GM12878 (cell line): ENCODE results near the gene TACC2. TPM values are rescaled to one million over a fixed set of nuclear protein-coding genes. Genes with fewer than 3 reads are reported as not detected.

Source experiments
- ATAC-seq: fragments of 200-7000 bp; cut with Tn5 transposase; 3 replicates; pipeline ENCODE4 v1.9.1; 2020; ENCODE audit warnings: mild to moderate bottlenecking, moderate library complexity
- BruUV-seq: library from RNA; stranded (reverse); fragments of 400-500 nt; replicated peaks from 2 replicates; lab custom pipeline; 2021; lab: Mats Ljungman, UMichigan
- CTCF ChIA-PET: fragments of 300-600 bp; sonication (Branson Sonifier 250); formaldehyde crosslinking; extraction: SDS; loops from one replicate; lab custom pipeline; 2021; ENCODE audit warnings: inconsistent platforms; lab: Yijun Ruan, JAX
- POLR2A ChIA-PET: fragments of 350-600 bp; formaldehyde crosslinking; extraction: SDS; loops from one replicate; lab custom pipeline; 2021; ENCODE audit warnings: inconsistent platforms; lab: Charles Lee
- RAD21 ChIA-PET: fragments of 300-600 bp; sonication (Branson Sonifier 250); formaldehyde crosslinking; loops from one replicate; lab custom pipeline; 2023; ENCODE audit warnings: antibody characterized with exemption; ENCODE audit not compliant: unreplicated experiment; lab: Charles Lee
- SMC1A ChIA-PET: fragments of 300-600 bp; sonication (Branson Sonifier 250); formaldehyde crosslinking; loops from one replicate; lab custom pipeline; 2023; ENCODE audit not compliant: unreplicated experiment, uncharacterized antibody; lab: Charles Lee
- DNase-seq: peaks from one replicate; pipeline ENCODE4 v3.0.0-alpha.2; 2011; ENCODE audit warnings: low read depth, low spot score
- FAIRE-seq: peaks from 3 replicates; lab custom pipeline; 2011; peaks lifted over from hg19 to GRCh38; lab: Jason Lieb, UNC
- H2AFZ ChIP-seq: 2 replicates; pipeline ENCODE4 v1.6.0; 2011; ENCODE audit warnings: low read depth, low read length, control low read depth; ENCODE audit not compliant: control insufficient read depth
- H3K27ac ChIP-seq: 2 replicates; pipeline ENCODE4 v1.5.1; 2011; ENCODE audit warnings: control low read depth; ENCODE audit not compliant: control insufficient read depth, insufficient read depth
- H3K27me3 ChIP-seq, 2 experiments: replicated peaks in 1 of 2; 2 replicates each; pipeline versions ENCODE4 v1.6.0 to v1.6.1; 2011; ENCODE audit warnings: low read length in 1 of 2; ENCODE audit not compliant: control insufficient read depth in 2 of 2, insufficient read depth in 2 of 2
- H3K36me3 ChIP-seq, 2 experiments: 2 replicates each; pipeline ENCODE4 v1.5.1; 2011; ENCODE audit warnings: low read length in 1 of 2; ENCODE audit not compliant: control insufficient read depth in 2 of 2, insufficient read depth in 2 of 2
- H3K4me1 ChIP-seq: 2 replicates; pipeline ENCODE4 v1.6.1; 2011; ENCODE audit warnings: mild to moderate bottlenecking, low read length, moderate library complexity, mixed read lengths; ENCODE audit not compliant: control insufficient read depth, insufficient read depth
- H3K4me2 ChIP-seq: 2 replicates; pipeline ENCODE4 v1.6.0; 2011; ENCODE audit warnings: control low read depth; ENCODE audit not compliant: control insufficient read depth, insufficient read depth
- H3K4me3 ChIP-seq: fragments of 200-600 bp; sonication (generic); 2 replicates; pipeline ENCODE4 v1.5.1; 2016
- H3K79me2 ChIP-seq: 2 replicates; pipeline ENCODE4 v1.6.0; 2011; ENCODE audit warnings: low read length; ENCODE audit not compliant: control insufficient read depth, insufficient read depth
- H3K9ac ChIP-seq: 2 replicates; pipeline ENCODE4 v1.8.0; 2011; ENCODE audit warnings: low read length, control low read depth, mixed read lengths; ENCODE audit not compliant: control insufficient read depth, insufficient read depth
- H3K9me3 ChIP-seq: replicated peaks from 3 replicates; pipeline ENCODE4 v1.5.1; 2011; ENCODE audit warnings: mild to moderate bottlenecking, low read length; ENCODE audit not compliant: control insufficient read depth, insufficient read depth
- H4K20me1 ChIP-seq: 2 replicates; pipeline ENCODE4 v1.6.0; 2011; ENCODE audit not compliant: control insufficient read depth, insufficient read depth
- ATF7 ChIP-seq: fragments of 450-650 bp; IDR thresholded peaks from 2 replicates; pipeline ENCODE4 v1.6.1; 2016; ENCODE audit warnings: low read depth, mild to moderate bottlenecking
- EP300 ChIP-seq, 2 experiments: fragments of 150-350 bp in 1 of 2; IDR thresholded peaks; 2 replicates each; pipeline ENCODE4 v1.6.1; 2011 to 2012; ENCODE audit warnings: low read depth in 2 of 2, low read length in 2 of 2, borderline replicate concordance in 1 of 2, improper control_type of control experiment in 1 of 2, inconsistent platforms in 1 of 2; ENCODE audit not compliant: control insufficient read depth in 1 of 2
- IKZF2 ChIP-seq, 2 experiments: fragments of 450-650 bp; IDR thresholded peaks; 2 replicates each; pipeline ENCODE4 v1.6.1; 2017; ENCODE audit warnings: mild to moderate bottlenecking in 2 of 2, moderate library complexity in 2 of 2
- IRF4 ChIP-seq: IDR thresholded peaks from 2 replicates; pipeline ENCODE4 v1.6.1; 2011; ENCODE audit warnings: low read depth, low read length
- KLF5 ChIP-seq: fragments of 450-650 bp; IDR thresholded peaks from 2 replicates; pipeline ENCODE4 v1.6.1; 2014; ENCODE audit warnings: mild to moderate bottlenecking; ENCODE audit not compliant: partially characterized antibody
- NFIC ChIP-seq: IDR thresholded peaks from 2 replicates; pipeline ENCODE4 v1.6.1; 2012; ENCODE audit warnings: low read depth, mild to moderate bottlenecking, inconsistent platforms, low read length, moderate library complexity
- NR2C1 ChIP-seq: fragments of 450-650 bp; IDR thresholded peaks from 2 replicates; pipeline ENCODE4 v1.6.1; 2017; ENCODE audit warnings: antibody characterized with exemption, mild to moderate bottlenecking, moderate library complexity
- NRF1 ChIP-seq: conservative IDR thresholded peaks from 2 replicates; pipeline ENCODE4 v1.6.1; 2011; ENCODE audit warnings: mild to moderate bottlenecking, low read depth, low read length, improper control_type of control experiment
- SREBF1 ChIP-seq: IDR thresholded peaks from 2 replicates; pipeline ENCODE4 v1.6.1; 2012; ENCODE audit warnings: mild to moderate bottlenecking, low read length
- SUPT20H ChIP-seq: IDR thresholded peaks from 2 replicates; pipeline ENCODE4 v1.6.1; 2011; ENCODE audit warnings: low read depth, mild to moderate bottlenecking, low read length, moderate library complexity, borderline replicate concordance; ENCODE audit not compliant: control insufficient read depth
- ZNF207 ChIP-seq: fragments of 450-650 bp; IDR thresholded peaks from 2 replicates; pipeline ENCODE4 v1.6.1; 2014; ENCODE audit warnings: antibody characterized with exemption, mild to moderate bottlenecking, borderline replicate concordance
- ZNF384 ChIP-seq: IDR thresholded peaks from 2 replicates; pipeline ENCODE4 v1.6.1; 2012; ENCODE audit warnings: low read depth, mild to moderate bottlenecking, low read length, improper control_type of control experiment, borderline replicate concordance
- WGBS: methylation state at CpG from one replicate; pipeline ENCODE4 v1.1.6; 2016; ENCODE audit warnings: low lambda C conversion rate; ENCODE audit not compliant: insufficient replicate concordance, insufficient coverage; ENCODE audit errors: missing lambda C conversion rate; 5-methylcytosine and 5-hydroxymethylcytosine counted together
- in situ Hi-C: fragments of 300-500 bp; cut with MboI; formaldehyde crosslinking; loops from 9 replicates; pipeline ENCODE4 v1.14.3; 2018; ENCODE audit warnings: mixed read lengths
- intact Hi-C: fragments of 100-400 bp; cut with micrococcal nuclease; formaldehyde crosslinking; loops from one replicate; pipeline ENCODE4 v1.14.2; 2022; ENCODE audit not compliant: unreplicated experiment
- polyA plus RNA-seq, 11 experiments: library from polyadenylated mRNA; depleted of rRNA in 4 of 11; unstranded in 6 of 11; stranded (reverse) in 5 of 11; fragments of >200 nt; fragmentation: Nextera tagmentation in 4 of 11; fragmentation: Illumina TruSeq in 1 of 11; extraction: Ambion mirVana in 4 of 11; extraction: Trizol in 1 of 11; gene quantifications; 1 replicate in 1 of 11; 2 replicates in 10 of 11; pipeline versions ENCODE4 v1.2.1 to v1.2.3, GENCODE V29; 2011 to 2016; ENCODE audit warnings: inconsistent platforms in 2 of 11, missing spikeins in 2 of 11, low read depth in 1 of 11
- total RNA-seq, 4 experiments: library from RNA; depleted of rRNA in 3 of 4; stranded (reverse); fragments of >200 nt in 3 of 4; fragmentation: Illumina TruSeq in 1 of 4; extraction: Trizol in 1 of 4; gene quantifications; 2 replicates each; pipeline versions ENCODE4 v1.2.1 to v1.2.3, GENCODE V29; 2013 to 2021
- TF ChIP-seq, protein P1 (sequence below): fragments of 150-350 bp; IDR thresholded peaks from 2 replicates; pipeline ENCODE4 v1.6.1; 2016; ENCODE audit warnings: low read depth, low read length
- TF ChIP-seq, protein P2 (sequence below): fragments of 450-650 bp; IDR thresholded peaks from 2 replicates; pipeline ENCODE4 v1.6.1; 2017; ENCODE audit warnings: mild to moderate bottlenecking

TACC2 gene
- total and polyA plus RNA-seq, 10 of the 15 experiments (the other 5 are each of a cell fraction or from before 2014, with no cell fraction given): 0.07 to 0.64 (median 0.13) TPM; not detected in 5

DNA sequence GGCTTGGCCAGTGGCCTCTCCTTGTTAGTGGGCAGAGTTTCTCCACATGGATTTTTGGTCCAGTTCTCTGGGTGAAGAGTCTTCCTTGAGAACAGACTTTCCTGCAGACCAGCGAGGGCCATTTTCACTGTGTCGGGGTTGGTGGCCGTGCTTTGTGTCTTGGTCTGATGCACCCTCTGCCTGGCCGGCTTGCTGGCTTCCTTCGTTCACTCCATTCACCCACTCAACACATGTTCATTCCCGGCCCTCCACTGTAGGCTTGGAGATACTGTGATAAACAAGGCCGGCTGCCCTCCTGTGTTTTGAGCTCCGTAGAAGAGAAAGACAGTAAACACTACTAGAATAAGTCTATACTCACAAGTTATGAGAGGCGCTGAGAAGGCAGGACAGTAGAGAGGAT lies 205.3 kb downstream of the TACC2 start:
- Histone ChIP-seq H3K4me3 (no peak overlapping the region), H3K9me3 (no peaks in the 10 kb centered on the region), H3K27me3 (no peaks in the 10 kb centered on the region; a peak in 2 of 4 replicates), H3K79me2 (no peaks in the 10 kb centered on the region), H3K4me2 (no peak overlapping the region), H4K20me1 (no peaks in the 10 kb centered on the region), H3K9ac (no peak overlapping the region), H3K36me3 (no peaks in the 10 kb centered on the region), H3K27ac (no peak overlapping the region), H3K4me1 (no peaks in the 10 kb centered on the region), H2AFZ (no peak overlapping the region)
- 35% methylated on average over 9 of the region's 9 CpGs for WGBS
- SMC1A ChIA-PET: no interaction called here
- TF ChIP-seq, protein P1, sequence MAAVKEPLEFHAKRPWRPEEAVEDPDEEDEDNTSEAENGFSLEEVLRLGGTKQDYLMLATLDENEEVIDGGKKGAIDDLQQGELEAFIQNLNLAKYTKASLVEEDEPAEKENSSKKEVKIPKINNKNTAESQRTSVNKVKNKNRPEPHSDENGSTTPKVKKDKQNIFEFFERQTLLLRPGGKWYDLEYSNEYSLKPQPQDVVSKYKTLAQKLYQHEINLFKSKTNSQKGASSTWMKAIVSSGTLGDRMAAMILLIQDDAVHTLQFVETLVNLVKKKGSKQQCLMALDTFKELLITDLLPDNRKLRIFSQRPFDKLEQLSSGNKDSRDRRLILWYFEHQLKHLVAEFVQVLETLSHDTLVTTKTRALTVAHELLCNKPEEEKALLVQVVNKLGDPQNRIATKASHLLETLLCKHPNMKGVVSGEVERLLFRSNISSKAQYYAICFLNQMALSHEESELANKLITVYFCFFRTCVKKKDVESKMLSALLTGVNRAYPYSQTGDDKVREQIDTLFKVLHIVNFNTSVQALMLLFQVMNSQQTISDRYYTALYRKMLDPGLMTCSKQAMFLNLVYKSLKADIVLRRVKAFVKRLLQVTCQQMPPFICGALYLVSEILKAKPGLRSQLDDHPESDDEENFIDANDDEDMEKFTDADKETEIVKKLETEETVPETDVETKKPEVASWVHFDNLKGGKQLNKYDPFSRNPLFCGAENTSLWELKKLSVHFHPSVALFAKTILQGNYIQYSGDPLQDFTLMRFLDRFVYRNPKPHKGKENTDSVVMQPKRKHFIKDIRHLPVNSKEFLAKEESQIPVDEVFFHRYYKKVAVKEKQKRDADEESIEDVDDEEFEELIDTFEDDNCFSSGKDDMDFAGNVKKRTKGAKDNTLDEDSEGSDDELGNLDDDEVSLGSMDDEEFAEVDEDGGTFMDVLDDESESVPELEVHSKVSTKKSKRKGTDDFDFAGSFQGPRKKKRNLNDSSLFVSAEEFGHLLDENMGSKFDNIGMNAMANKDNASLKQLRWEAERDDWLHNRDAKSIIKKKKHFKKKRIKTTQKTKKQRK: no peak
- TF ChIP-seq NRF1 (no peak), EP300 (IDR thresholded peaks at IDR 0.05; ENCODE audit: borderline replicate concordance in 1 of 2, control insufficient read depth in 1 of 2, low read depth in 2 of 2, low read length in 2 of 2) (no peak), ZNF207 (no peak), IKZF2 (IDR thresholded peaks at IDR 0.05) (no peak), ATF7 (no peak), KLF5 (no peak), SUPT20H (no peak), SREBF1 (no peak), IRF4 (no peak), NR2C1 (no peak), NFIC (no peak), ZNF384 (no peak)
- TF ChIP-seq, protein P2, sequence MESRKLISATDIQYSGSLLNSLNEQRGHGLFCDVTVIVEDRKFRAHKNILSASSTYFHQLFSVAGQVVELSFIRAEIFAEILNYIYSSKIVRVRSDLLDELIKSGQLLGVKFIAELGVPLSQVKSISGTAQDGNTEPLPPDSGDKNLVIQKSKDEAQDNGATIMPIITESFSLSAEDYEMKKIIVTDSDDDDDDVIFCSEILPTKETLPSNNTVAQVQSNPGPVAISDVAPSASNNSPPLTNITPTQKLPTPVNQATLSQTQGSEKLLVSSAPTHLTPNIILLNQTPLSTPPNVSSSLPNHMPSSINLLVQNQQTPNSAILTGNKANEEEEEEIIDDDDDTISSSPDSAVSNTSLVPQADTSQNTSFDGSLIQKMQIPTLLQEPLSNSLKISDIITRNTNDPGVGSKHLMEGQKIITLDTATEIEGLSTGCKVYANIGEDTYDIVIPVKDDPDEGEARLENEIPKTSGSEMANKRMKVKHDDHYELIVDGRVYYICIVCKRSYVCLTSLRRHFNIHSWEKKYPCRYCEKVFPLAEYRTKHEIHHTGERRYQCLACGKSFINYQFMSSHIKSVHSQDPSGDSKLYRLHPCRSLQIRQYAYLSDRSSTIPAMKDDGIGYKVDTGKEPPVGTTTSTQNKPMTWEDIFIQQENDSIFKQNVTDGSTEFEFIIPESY: no peak
- no peak for DNase-seq
- in situ Hi-C loops (no loop called here), intact Hi-C loops (no loop called here)
- RAD21 ChIA-PET: no interaction called here
- no TSS peak for BruUV-seq
- CTCF ChIA-PET: no interaction called here
- ATAC-seq: no peak
- FAIRE-seq: no peak
- POLR2A ChIA-PET: no interaction called here
